Measurements from ENCODE around the gene CACNB3.
A peak's percentile ranks its signal among the peaks of the same experiment; 100 is the strongest.

The CACNB3 gene

GRCh38 chr12:48812389-48812788, 5.9 kb upstream of the CACNB3 start:
- Histone ChIP-seq H3K27ac (ENCODE audit: low read length) (no peak overlapping the region), H3K27me3 (ENCODE audit: low read depth, low read length) (peaks cover 13% of the 10 kb centered on the region), H3K79me2 (ENCODE audit: low read length) (no peaks in the 10 kb centered on the region), H3K9ac (ENCODE audit: low read length) (no peak overlapping the region), H2AFZ (ENCODE audit: low read depth, low read length) (no peak overlapping the region), H3K4me1 (ENCODE audit: low read length) (peaks cover 11% of the 10 kb centered on the region), H4K20me1 (ENCODE audit: insufficient read depth, low read length) (no peaks in the 10 kb centered on the region), H3K9me3 (ENCODE audit: insufficient read depth, low read length) (no peaks in the 10 kb centered on the region), H3K4me2 (ENCODE audit: low read length) (no peak overlapping the region), H3K4me3 (ENCODE audit: low read length) (no peak overlapping the region), H3K36me3 (replicated peaks; ENCODE audit: low read depth, low read length) (no peaks in the 10 kb centered on the region)
- TF ChIP-seq CTCF (IDR thresholded peaks at IDR 0.05; ENCODE audit: low read depth, low read length): no peak
- no peak for TF ChIP-seq EZH2phosphoT487 (IDR thresholded peaks at IDR 0.05; ENCODE audit: low read depth)

GRCh38 chr12:48813465-48814261, 4.6 kb upstream of the CACNB3 start:
- H2AFZ ChIP-seq (ENCODE audit: low read depth, low read length): peak overlapping the region; percentile 98
- H3K4me3 ChIP-seq (ENCODE audit: low read length): peak overlapping the region; percentile 94
- no peaks in the 10 kb centered on the region for H3K9me3 ChIP-seq (ENCODE audit: insufficient read depth, low read length)
- H3K79me2 ChIP-seq (ENCODE audit: low read length): no peaks in the 10 kb centered on the region
- no peaks in the 10 kb centered on the region for H3K36me3 ChIP-seq (replicated peaks; ENCODE audit: low read depth, low read length)
- peaks cover 21% of the 10 kb centered on the region for H3K27me3 ChIP-seq (ENCODE audit: low read depth, low read length)
- peaks cover 15% of the 10 kb centered on the region for H3K4me1 ChIP-seq (ENCODE audit: low read length)
- H3K4me2 ChIP-seq (ENCODE audit: low read length): peak overlapping the region; percentile 89
- H3K27ac ChIP-seq (ENCODE audit: low read length): no peak overlapping the region
- TF ChIP-seq EZH2phosphoT487 (IDR thresholded peaks at IDR 0.05; ENCODE audit: low read depth) (no peak), CTCF (IDR thresholded peaks at IDR 0.05; ENCODE audit: low read depth, low read length) (no peak; the same call in 1 of the 2 replicates)
- peak overlapping the region; percentile 89 for H3K9ac ChIP-seq (ENCODE audit: low read length)
- no peaks in the 10 kb centered on the region for H4K20me1 ChIP-seq (ENCODE audit: insufficient read depth, low read length)

GRCh38 chr12:48814262-48815125, 3.8 kb upstream of the CACNB3 start:
- no peaks in the 10 kb centered on the region for H3K36me3 ChIP-seq (replicated peaks; ENCODE audit: low read depth, low read length)
- H3K27ac ChIP-seq (ENCODE audit: low read length): peak overlapping the region; percentile 33; the same call in 1 of the 2 replicates
- peaks cover 22% of the 10 kb centered on the region for H3K27me3 ChIP-seq (ENCODE audit: low read depth, low read length)
- no peaks in the 10 kb centered on the region for H3K9me3 ChIP-seq (ENCODE audit: insufficient read depth, low read length)
- H3K9ac ChIP-seq (ENCODE audit: low read length): peak overlapping the region; percentile 89
- peak overlapping the region; percentile 89 for H3K4me2 ChIP-seq (ENCODE audit: low read length)
- H4K20me1 ChIP-seq (ENCODE audit: insufficient read depth, low read length): no peaks in the 10 kb centered on the region
- TF ChIP-seq CTCF (IDR thresholded peaks at IDR 0.05; ENCODE audit: low read depth, low read length) (peak; percentile 98), EZH2phosphoT487 (IDR thresholded peaks at IDR 0.05; ENCODE audit: low read depth) (no peak)
- peaks cover 18% of the 10 kb centered on the region for H3K4me1 ChIP-seq (ENCODE audit: low read length)
- H2AFZ ChIP-seq (ENCODE audit: low read depth, low read length): peak overlapping the region; percentile 98
- H3K4me3 ChIP-seq (ENCODE audit: low read length): peak overlapping the region; percentile 94
- no peaks in the 10 kb centered on the region for H3K79me2 ChIP-seq (ENCODE audit: low read length)

Data from OCI-LY3 (cell line).